SK-N-SH treated with all-trans-retinoic acid at 6 μM for 48 hours (cell line): ENCODE results near the gene MSLN.

Source experiments
- ATAC-seq: fragments of 200-7000 bp; cut with Tn5 transposase; 3 replicates; pipeline ENCODE4 v1.9.1; 2020; ENCODE audit warnings: mild to moderate bottlenecking, moderate library complexity
- ARNTL ChIP-seq: fragments of 450-650 bp; formaldehyde crosslinking; IDR thresholded peaks from 2 replicates; pipeline ENCODE4 v1.5.0; 2020; ENCODE audit warnings: low read depth, mild to moderate bottlenecking, moderate library complexity, borderline replicate concordance
- BACH2 ChIP-seq: fragments of 250-450 bp; sonication (Bioruptor Pico); IDR thresholded peaks from 2 replicates; pipeline ENCODE4 v1.9.0; 2021; ENCODE audit warnings: mild to moderate bottlenecking, borderline replicate concordance
- CREB5 ChIP-seq: fragments of 250-450 bp; sonication (Bioruptor Pico); IDR thresholded peaks from 2 replicates; pipeline ENCODE4 v1.5.1; 2020; ENCODE audit warnings: low read depth, mild to moderate bottlenecking, moderate library complexity
- CSDC2 ChIP-seq: fragments of 250-450 bp; sonication (Bioruptor Pico); IDR thresholded peaks from 2 replicates; pipeline ENCODE4 v1.5.0; 2020; ENCODE audit warnings: mild to moderate bottlenecking, moderate library complexity
- CSRNP3 ChIP-seq: fragments of 250-450 bp; sonication (Bioruptor Pico); IDR thresholded peaks from 2 replicates; pipeline ENCODE4 v1.5.1; 2021; ENCODE audit warnings: mild to moderate bottlenecking, moderate library complexity
- ESRRG ChIP-seq: fragments of 250-450 bp; sonication (Bioruptor Pico); IDR thresholded peaks from 2 replicates; pipeline ENCODE4 v1.6.1; 2021; ENCODE audit warnings: mild to moderate bottlenecking
- GLIS3 ChIP-seq: fragments of 250-450 bp; sonication (Bioruptor Pico); IDR thresholded peaks from 2 replicates; pipeline ENCODE4 v1.5.0; 2020; ENCODE audit warnings: mild to moderate bottlenecking, moderate library complexity
- OSR1 ChIP-seq: fragments of 250-450 bp; sonication (Bioruptor Pico); IDR thresholded peaks from 2 replicates; pipeline ENCODE4 v1.8.0; 2022; ENCODE audit warnings: moderate library complexity, mild to moderate bottlenecking, inconsistent platforms
- PATZ1 ChIP-seq: fragments of 250-450 bp; sonication (Bioruptor Pico); IDR thresholded peaks from 2 replicates; pipeline ENCODE4 v1.8.0; 2020; ENCODE audit warnings: mild to moderate bottlenecking, moderate library complexity, borderline replicate concordance
- POU6F1 ChIP-seq: fragments of 250-450 bp; sonication (Bioruptor Pico); IDR thresholded peaks from 2 replicates; pipeline ENCODE4 v1.8.0; 2021; ENCODE audit warnings: low read depth, mild to moderate bottlenecking, moderate library complexity, borderline replicate concordance
- PPARA ChIP-seq: fragments of 250-450 bp; sonication (Bioruptor Pico); IDR thresholded peaks from 2 replicates; pipeline ENCODE4 v1.5.0; 2020; ENCODE audit warnings: mild to moderate bottlenecking, borderline replicate concordance
- RARB ChIP-seq: fragments of 250-450 bp; sonication (Bioruptor Pico); IDR thresholded peaks from 2 replicates; pipeline ENCODE4 v1.8.0; 2021; ENCODE audit warnings: mild to moderate bottlenecking, moderate library complexity
- SNAI2 ChIP-seq: fragments of 250-450 bp; sonication (Bioruptor Pico); IDR thresholded peaks from 2 replicates; pipeline ENCODE4 v1.5.0; 2020; ENCODE audit warnings: mild to moderate bottlenecking, moderate library complexity
- TCF4 ChIP-seq: fragments of 250-450 bp; sonication (Bioruptor Pico); IDR thresholded peaks from 2 replicates; pipeline ENCODE4 v1.8.0; 2021; ENCODE audit warnings: mild to moderate bottlenecking, moderate library complexity, borderline replicate concordance
- TOX ChIP-seq: fragments of 250-450 bp; sonication (Bioruptor Pico); IDR thresholded peaks from 2 replicates; pipeline ENCODE4 v1.8.0; 2021; ENCODE audit warnings: mild to moderate bottlenecking, moderate library complexity, borderline replicate concordance
- TSHZ2 ChIP-seq: fragments of 250-450 bp; sonication (Bioruptor Pico); IDR thresholded peaks from 2 replicates; pipeline ENCODE4 v1.5.0; 2020; ENCODE audit warnings: mild to moderate bottlenecking, moderate library complexity
- ZFP3 ChIP-seq: fragments of 250-450 bp; sonication (Bioruptor Pico); IDR thresholded peaks from 2 replicates; pipeline ENCODE4 v1.5.0; 2020; ENCODE audit warnings: mild to moderate bottlenecking, moderate library complexity
- ZFP30 ChIP-seq: fragments of 450-650 bp; formaldehyde crosslinking; IDR thresholded peaks from 2 replicates; pipeline ENCODE4 v1.5.0; 2022; ENCODE audit warnings: mild to moderate bottlenecking, moderate library complexity
- ZNF565 ChIP-seq: fragments of 450-650 bp; formaldehyde crosslinking; conservative IDR thresholded peaks from 2 replicates; pipeline ENCODE4 v1.5.0; 2020; ENCODE audit warnings: low read depth, mild to moderate bottlenecking, moderate library complexity
- ZNF70 ChIP-seq: fragments of 450-650 bp; formaldehyde crosslinking; IDR thresholded peaks from 2 replicates; pipeline ENCODE4 v1.5.0; 2020; ENCODE audit warnings: mild to moderate bottlenecking, moderate library complexity
- ZNF8 ChIP-seq: fragments of 450-650 bp; formaldehyde crosslinking; IDR thresholded peaks from 2 replicates; pipeline ENCODE4 v1.5.0; 2020; ENCODE audit warnings: mild to moderate bottlenecking, moderate library complexity

Gene MSLN

GRCh38 chr16:795580-796229 lies 35.2 kb downstream of the MSLN start:
- TF ChIP-seq PPARA (CRISPR knock-in tag) (no peak), ZNF565 (CRISPR knock-in tag) (no peak), BACH2 (CRISPR knock-in tag) (no peak), OSR1 (CRISPR knock-in tag) (no peak), ZNF70 (CRISPR knock-in tag) (no peak), RARB (CRISPR knock-in tag) (no peak), CREB5 (no peak), ZFP3 (CRISPR knock-in tag) (no peak), ESRRG (CRISPR knock-in tag) (no peak)
- no peak for ATAC-seq

GRCh38 chr16:796296-797119 lies 36.0 kb downstream of the MSLN start:
- ATAC-seq, result no peak
- TF ChIP-seq BACH2 (CRISPR knock-in tag), result no peak
- TF ChIP-seq ESRRG (CRISPR knock-in tag), result no peak
- TF ChIP-seq OSR1 (CRISPR knock-in tag), result no peak
- TF ChIP-seq SNAI2 (CRISPR knock-in tag), result no peak
- TF ChIP-seq CREB5, result no peak
- TF ChIP-seq CSDC2 (CRISPR knock-in tag), result no peak
- TF ChIP-seq ZFP30 (CRISPR knock-in tag), result no peak
- no peak for TF ChIP-seq CSRNP3 (CRISPR knock-in tag)
- TF ChIP-seq, all 23 proteins: peak for 0

- ATAC-seq, result no peak
- TF ChIP-seq ZFP30 (CRISPR knock-in tag), result no peak
- TF ChIP-seq CSRNP3 (CRISPR knock-in tag), result no peak
- no peak for TF ChIP-seq ZNF70 (CRISPR knock-in tag)
- TF ChIP-seq TOX (CRISPR knock-in tag), result no peak
- no peak for TF ChIP-seq ZFP3 (CRISPR knock-in tag)
- no peak for TF ChIP-seq PPARA (CRISPR knock-in tag)
- no peak for TF ChIP-seq ZNF565 (CRISPR knock-in tag)
- no peak for TF ChIP-seq TCF4 (CRISPR knock-in tag)
- no peak for TF ChIP-seq BACH2 (CRISPR knock-in tag)
- no peak for TF ChIP-seq TSHZ2
- no peak for TF ChIP-seq GLIS3
- TF ChIP-seq ARNTL (CRISPR knock-in tag), result no peak
- TF ChIP-seq OSR1 (CRISPR knock-in tag), result no peak
- no peak for TF ChIP-seq POU6F1 (CRISPR knock-in tag)
- TF ChIP-seq CREB5, result no peak
- TF ChIP-seq RARB (CRISPR knock-in tag), result no peak
- TF ChIP-seq SNAI2 (CRISPR knock-in tag), result no peak
- TF ChIP-seq PATZ1, result no peak
- no peak for TF ChIP-seq ZNF8 (CRISPR knock-in tag)
- TF ChIP-seq CSDC2 (CRISPR knock-in tag), result no peak
Observed at GRCh38 chr16:797120-797420, 36.5 kb downstream of the MSLN start.
